Left ventricle myocardium superior (tissue), 1 donor: ENCODE results near the gene MAD1L1. TPM values are rescaled to one million over a fixed set of nuclear protein-coding genes. Genes with fewer than 3 reads are reported as not detected.

Source experiments
- ATAC-seq: fragments of 200-7000 bp; cut with Tn5 transposase; one replicate; pipeline ENCODE4 v1.9.1; 2020; ENCODE audit warnings: mild to moderate bottlenecking, moderate library complexity
- DNase-seq: peaks from one replicate; pipeline ENCODE4 v3.0.0-alpha.2; 2020
- intact Hi-C: fragments of 100-400 bp; cut with micrococcal nuclease; formaldehyde crosslinking; loops from one replicate; pipeline ENCODE4 v1.11.0; 2022
- total RNA-seq: library from RNA; stranded (reverse); fragmentation: NEBNext Ultra II Directional; extraction: Animal tissue kit (Norgen Biotek cat#: 25700); gene quantifications from one replicate; pipeline ENCODE4 v1.2.1, GENCODE V29; 2021
- donor health status: DM: no; HTN: yes; CAD: no; lungs with severe emphysema.

MAD1L1 gene
- total RNA-seq, 1 donor from 2014 or later: 19.1 TPM

DNA sequence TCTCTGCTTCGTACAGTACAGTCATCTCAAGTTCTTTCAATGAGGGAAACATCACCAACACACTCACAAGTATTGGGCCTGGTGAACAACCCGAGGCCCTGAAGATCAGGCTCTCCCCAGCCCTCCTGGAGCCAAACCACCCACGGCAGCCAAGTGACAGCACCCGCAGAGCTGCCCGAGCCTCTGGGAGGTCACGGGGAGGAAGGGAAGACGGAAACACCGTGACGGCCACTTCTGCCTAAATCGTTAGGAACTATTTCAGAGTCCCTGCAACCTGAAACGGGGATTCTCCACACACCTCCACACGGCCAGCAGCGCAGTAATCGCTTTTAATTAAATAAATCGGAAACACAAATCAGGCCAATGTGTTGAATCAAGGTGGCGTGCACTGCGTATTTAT lies 222.6 kb downstream of the MAD1L1 start:
- DNase-seq: peak; percentile 41
- ATAC-seq: peak; percentile 1
- intact Hi-C loops: no loop called here

DNA sequence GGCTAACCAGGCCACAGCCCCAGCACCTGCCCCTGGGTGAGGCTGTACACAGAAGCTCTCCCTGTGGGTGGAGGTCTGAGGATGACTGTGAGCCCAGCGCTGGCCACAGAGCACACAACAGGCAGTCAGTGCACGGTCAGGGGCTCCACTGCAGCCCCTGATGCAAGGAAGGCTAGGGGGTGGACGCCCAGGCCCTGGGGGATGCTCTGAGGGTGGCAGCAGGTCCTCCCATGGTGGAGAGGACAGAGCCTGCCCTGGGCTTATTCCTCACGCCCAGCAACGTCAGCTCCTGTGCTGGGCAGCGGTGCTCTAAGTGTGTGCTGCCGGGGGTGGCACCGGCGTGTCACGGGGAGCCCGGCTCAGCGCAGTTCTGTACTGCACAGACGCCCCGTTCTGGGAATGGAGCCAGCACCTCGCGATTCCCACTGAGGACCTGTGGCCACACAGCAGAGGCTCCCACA lies 223.2 kb downstream of the MAD1L1 start:
- intact Hi-C loops: no loop called here
- DNase-seq (peak; percentile 90), ATAC-seq (peak; percentile 89)

DNA sequence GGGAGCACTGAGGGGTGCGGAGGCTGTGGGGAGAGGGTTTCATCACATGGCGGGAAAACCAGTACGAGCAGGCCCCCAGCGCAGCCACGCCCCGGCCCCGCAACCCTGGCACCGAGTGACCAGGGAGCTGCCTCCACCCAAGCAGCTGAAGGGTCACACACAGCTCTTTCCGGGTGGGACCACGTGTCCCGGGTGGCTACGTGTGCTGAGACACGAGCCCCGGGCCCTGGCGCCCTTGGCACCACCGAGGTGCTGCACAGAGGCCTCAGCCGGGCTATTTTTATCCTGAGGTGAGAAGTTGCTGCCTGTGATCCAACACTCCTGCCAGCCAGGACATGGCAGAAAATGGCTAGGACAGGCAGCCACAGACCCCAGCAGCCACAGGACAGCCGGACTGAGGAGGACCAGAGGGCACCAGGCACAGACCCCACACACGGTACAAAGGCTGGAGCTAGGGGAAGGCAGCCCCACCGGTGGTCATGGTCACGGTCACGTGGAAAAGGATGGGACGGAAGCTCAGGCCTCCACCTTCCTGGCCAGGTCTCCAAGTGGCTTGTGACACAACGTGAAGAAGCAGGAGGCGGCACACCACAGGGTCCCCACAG lies 223.7 kb downstream of the MAD1L1 start:
- DNase-seq (peak; percentile 87), ATAC-seq (peak; percentile 89)
- intact Hi-C loops: no loop called here

DNA sequence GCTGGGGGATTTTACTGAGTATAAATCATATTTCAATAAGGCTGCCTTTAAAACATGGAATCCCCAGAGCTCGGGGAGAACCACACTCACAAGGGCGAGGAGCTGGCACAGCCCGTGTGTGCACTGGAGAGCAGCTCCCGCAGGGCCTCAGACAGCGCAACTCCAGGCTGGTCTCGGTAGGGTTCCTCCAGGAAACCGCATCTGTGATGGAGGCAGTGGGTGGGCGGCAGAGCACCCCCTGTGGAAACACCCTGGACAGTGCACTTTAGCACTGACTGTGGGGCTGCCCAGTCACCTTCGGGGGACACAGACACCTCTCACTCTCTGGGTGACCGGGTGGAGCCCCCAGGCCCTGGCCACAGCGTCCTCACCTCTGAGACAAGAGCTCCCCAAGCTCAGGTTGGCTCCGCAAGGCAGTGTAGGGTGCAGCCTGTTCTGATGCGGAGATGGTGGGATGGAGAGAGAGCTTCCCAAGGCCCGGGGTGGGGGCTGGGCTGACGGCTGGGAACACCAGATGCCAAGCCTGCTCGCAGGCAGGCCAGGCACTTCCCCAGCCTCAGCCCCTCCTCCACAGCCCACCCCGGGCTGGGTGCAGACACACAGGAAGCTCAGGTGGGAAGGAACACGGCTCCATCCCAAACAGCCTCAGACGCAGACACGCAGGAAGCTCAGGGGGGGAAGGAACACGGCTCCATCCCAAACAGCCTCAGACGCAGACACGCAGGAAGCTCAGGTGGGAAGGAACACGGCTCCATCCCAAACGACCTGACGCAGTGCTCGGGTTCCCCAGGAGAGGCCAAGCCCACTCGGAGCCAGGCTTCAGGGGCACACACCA lies 224.4 kb downstream of the MAD1L1 start:
- ATAC-seq: peak; percentile 2

DNA sequence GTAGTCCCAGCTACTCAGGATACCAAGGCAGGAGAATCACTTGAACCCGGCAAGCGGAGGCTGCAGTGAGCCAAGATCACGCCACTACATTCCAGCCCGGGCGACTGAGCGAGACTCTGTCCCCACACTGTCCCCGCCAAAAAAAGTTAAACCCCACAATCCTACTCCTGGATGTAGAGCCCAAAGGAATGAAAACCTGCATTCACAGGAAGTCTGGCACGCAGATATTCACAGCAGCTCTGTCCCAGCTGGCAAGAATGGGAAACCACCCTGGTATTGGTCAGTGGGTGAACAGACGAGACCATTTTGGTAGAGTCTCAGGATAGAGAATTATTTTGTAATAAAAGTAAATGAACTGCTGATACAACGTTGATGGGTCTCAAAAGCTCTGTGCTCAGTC lies 225.2 kb downstream of the MAD1L1 start:
- intact Hi-C loops: no loop called here
- peak; percentile 11 for DNase-seq
- no peak for ATAC-seq

More for the DNA sequence above, 224.4 kb downstream of the MAD1L1 start:
- intact Hi-C loops: no loop called here
- peak; percentile 35 for DNase-seq

DNA sequence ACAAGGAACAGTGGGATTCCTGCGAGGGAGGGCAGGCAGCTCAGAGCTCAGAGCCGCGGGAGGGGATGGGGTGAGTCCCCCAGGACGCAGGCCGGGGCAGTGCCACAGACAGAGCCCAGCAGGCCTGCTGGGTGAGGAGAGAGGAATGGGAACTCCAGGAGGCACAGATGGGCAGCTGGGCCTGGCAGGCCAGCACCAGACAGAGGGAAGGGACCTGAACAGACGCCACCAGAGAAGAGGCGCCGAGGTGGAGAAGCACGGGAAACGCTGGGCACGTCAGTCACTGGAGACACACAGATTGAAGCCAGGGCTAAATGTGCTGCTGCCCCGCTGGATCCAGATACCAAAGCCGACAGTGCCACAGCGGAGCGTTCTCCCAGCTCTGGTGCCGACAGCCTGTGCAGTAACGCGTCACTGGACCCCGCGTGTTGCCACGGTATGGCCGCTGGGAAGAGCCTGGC lies 225.8 kb downstream of the MAD1L1 start:
- intact Hi-C loops: no loop called here
- ATAC-seq (no peak), DNase-seq (peak; percentile 32)

DNA sequence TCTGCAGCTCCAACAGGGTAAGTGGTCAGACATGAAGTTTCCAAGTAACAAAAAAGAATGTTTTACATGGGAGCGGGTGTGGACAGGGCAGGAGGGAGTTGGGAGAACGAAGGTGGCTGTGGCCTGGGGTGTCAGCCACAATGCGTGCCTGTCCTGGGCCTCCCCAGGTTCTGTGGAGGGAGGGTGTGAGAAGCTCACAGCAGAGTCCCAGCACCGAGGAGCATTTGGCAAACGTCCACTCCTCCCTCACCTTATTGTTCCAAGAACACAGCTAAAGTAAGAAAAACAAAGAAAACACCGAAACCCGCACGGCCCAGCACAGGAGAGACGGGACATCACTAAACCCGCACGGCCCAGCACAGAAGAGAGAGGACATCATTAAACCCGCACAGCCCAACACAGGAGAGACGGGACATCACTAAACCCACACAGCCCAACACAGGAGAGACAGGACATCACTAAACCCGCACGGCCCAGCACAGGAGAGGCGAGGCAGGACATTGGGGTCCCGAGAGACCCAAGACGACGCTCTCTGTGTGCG lies 226.4 kb downstream of the MAD1L1 start:
- no peak for ATAC-seq
- intact Hi-C loops: no loop called here
- DNase-seq: peak; percentile 15

DNA sequence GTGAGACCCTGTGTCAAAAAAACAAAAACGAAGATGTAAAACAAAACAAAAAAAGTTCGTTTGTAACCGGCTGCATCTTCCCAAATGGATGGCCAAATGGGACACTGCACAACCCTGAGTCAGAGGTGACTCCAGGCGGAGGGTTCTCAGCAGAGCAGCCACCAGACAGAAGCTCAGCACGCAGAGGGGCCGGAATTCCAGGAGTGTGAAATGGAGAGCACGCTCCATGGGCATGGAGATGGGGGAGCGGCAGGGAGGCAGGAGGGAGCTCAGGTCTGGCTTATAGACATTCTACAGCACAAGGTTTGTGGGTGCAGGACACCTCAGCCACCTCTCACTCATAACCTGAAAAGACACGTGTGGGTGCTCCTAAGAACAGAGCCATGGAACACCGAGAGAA lies 227.0 kb downstream of the MAD1L1 start:
- DNase-seq (peak; percentile 9), ATAC-seq (no peak)
- intact Hi-C loops: no loop called here

DNA sequence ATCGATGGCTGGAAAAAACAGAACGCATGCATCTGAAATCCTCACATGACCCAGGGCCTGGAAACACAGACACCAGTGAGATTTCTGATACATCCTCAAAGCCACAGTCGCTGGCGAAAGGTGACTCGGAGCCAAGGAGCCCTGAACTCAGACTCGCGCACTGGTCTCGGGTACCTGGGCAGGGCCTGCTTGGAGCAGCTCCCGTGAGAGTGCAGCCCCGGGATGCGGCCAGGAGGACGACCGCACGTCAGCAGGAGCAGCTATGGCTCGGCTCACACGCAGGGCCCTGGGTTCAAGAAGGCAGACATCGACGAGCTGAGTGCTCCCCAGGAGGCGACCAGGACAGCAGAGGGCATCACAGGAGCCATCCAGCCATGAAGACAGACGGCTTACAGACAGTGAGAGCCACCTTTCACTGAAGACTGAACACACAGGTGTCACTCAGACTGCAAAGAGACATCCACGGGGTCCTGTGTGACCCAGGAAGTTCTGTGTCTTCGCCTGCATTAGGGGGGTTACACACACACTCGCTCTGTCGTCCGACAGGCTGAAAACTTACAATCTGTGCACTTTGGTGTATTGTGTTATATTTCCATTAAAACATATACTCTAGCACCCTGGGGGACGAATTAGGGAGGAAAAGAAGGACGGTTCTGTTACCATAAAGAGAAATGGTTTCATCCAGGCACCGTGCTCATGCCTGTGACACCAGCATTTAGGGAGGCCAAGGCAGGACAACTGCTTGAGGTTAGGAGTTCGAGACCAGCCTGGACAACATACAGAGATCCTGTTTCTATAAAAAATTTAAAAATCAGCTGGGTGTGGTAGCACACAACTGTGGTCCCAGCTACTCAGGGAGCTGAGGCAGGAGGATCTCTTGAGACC lies 227.7 kb downstream of the MAD1L1 start:
- ATAC-seq (no peak), DNase-seq (peak; percentile 18)
- intact Hi-C loops: no loop called here

DNA sequence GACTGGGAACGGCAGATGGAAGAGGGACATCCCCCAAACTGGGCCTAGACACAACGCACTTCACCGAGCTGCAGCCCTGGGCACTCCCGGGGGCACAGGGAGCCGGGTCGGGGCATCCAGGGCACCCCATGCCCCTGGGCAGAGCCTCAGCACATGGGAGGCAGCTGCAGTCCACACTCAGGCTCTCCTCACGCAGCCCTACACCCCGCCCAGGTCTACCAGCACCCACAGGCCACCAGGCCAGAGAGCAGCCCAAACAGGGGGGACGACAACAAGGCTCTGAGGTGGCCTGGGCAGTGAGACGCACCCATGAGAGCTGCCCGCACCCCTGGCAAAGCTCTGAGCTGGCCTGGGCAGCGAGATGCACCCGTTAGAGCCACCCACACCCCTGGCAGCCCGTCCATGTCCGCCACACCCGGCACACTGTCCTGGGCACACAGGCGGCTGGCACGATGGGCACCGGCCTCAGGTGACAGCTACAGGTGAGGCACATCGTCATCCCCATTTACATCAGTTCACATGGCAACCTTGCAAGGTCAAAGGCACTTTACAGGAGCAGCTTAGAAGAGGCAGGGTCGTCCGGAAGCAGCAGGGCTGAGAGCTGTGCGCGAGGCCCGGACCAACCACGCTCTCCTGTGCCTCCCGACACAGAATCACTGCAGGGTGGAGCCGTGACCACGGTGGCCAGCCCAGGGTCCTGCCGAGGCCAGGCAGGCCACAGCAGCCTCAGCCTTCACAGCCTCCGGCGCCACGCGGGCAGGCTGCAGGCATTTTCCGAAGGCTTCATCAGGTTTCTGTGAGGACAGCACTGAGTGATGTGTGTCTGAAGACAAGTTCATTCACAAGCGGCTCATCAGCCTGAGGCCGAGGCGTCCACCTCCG lies 228.6 kb downstream of the MAD1L1 start:
- ATAC-seq (no peak), DNase-seq (peak; percentile 29)
- intact Hi-C loops: no loop called here

DNA sequence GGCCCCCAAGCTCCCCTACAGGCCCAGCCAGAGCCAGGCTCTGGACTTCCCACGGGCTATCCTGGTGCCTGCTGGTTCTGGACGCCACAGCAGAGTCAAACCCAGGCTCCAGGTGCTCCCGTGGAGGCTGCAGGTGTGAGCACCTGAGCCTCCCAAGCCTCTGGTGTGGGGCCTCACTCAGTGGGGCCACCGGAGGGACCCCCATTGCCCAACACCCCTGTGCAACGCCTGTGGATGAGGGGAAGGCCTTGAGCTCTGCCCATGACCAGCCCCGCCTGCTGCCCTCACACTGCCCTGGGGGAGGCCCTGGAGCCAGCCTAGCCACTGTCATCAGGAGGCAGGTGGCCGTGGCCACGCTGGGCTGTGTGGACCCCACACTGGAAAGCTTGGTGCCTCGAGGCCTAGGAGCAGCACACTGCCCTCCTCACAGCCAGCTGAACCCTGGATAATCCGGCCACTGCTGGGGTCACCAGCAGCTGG lies 229.3 kb downstream of the MAD1L1 start:
- DNase-seq (no peak), ATAC-seq (no peak)
- intact Hi-C loops: no loop called here

DNA sequence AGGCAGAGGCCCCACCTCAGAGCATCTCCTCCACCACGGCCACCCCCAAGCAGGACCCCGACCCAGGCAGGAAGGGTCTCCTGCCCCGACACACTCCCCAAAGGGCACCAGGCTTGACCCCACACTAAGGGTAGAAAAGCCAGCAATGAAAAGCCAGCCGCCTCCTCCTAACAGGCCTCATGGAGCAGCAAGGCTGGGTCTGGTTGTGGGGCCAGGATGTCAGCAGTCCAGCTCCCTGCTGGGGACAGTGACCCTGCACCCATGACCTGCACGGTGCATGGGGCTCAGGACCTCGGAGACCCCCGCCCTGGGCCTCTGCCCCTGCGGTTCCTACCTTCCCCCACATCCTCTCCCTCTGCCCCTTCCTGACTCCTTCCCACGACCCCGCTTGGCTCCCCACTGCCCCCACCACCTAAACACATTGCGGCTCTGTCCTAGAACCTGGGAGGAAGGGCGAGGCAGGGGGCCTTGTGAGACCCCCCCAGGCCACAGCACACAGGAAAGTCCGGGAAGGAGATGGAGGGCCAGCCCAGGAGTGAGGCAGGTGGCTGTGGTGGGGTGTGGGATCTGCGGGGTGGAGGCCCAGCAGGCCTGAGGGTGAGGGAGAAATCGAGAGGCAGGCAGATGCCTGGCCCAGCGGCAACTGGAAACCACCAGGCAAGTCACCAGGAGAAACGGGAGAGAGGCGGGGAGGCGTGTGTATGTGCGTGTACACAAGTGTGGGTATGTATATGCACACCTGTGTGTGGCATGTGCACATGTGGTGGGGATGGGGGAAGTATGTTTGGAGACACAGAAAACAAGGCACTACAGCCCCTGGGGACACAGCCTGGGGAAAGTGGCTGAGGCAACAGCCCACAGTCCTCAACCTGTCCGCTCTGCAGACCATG lies 229.9 kb downstream of the MAD1L1 start:
- DNase-seq (peak; percentile 16), ATAC-seq (no peak)
- intact Hi-C loops: no loop called here

DNA sequence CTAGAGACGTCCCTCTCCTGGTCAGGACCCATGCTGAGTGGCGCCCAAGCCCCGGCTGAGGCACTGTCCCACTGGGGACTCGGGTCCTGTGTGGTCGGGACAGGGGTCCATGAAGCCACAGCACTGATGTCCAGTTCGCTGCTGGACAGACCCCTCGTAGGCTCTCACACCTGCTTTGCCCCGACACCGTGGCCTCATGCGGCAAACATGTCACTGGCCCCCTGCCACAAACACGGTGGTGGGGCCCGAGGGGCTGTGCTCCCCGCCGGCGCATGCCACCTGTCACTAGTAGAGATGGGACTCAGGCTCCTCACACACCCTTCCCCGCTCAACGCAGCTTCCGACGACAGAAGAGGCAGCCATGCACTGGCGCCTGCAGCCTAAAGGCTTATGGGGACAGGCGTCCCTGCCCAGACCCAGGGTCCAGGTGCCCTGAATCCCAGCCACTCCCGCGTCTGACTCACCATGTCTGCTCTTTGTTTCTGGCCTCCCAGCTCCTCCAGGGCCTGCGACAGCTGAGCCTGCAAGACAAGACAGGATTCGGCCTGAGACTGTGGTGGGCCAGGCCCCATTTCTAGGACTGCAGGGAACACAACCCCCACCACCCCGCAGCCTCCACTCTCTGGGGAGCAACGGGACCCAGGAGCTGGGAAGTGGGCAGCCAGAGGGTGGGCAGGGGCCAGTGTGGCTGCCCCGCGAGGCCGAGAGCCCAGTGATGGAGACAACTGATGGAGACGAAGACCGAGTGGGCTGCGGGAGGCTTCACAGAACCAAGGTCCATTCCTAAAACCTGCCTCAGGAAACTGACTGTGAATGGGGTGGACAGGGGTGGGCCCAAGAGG lies 230.9 kb downstream of the MAD1L1 start:
- ATAC-seq: no peak
- intact Hi-C loops: no loop called here
- peak; percentile 24 for DNase-seq

DNA sequence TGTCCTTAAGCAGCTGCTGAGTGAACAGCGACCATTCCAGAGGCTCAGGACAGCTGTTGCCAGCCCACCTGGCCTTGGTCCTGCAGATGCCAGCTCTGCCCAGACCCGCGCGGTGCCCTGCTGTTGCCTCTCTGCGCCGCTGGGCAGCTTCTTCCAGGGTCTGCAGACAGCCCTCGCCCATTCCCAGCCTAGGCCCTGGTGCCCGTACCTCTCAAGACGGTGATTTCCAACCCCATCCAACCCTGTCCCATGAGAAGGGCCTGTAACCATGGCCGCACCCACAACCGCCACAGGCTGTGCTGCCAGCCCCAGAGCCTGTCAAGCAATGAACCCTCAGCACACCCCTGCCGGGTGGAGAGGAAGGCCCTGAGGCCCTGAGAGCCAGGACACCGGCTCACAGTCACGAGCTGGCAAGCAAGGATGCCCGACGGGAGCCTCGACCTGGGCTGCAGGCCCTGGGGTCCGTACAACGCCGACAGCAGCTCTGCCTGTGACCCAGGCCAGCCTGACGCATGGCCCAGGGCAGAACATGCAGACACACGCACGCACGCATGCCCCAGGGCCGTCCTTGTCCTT lies 231.9 kb downstream of the MAD1L1 start:
- no peak for ATAC-seq
- intact Hi-C loops: no loop called here
- DNase-seq: peak; percentile 25

DNA sequence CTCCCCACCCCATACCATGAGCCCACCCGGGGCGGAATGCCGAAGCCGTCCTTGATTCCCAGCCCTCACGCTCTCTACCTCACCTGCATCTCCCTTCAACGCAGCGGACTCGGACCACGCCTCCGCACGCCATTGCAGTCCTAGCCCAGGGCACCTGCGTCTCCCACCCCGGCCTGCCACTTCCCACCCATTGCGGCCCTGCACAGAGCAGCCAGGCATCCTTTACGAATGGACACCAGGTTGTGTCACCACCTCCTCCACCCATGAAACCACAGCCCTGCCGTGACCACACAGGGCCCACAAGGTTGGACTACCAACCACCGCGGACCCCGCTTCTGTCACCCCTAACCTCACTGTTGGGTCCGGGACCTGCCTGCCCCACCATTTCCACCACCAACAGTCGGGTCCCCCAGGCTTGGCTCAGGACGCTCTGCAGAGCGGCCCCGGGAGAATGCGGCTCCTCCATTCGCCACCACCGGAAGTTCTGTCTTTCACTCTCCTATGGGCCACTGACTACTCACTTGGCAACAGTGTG lies 232.5 kb downstream of the MAD1L1 start:
- intact Hi-C loops: no loop called here
- DNase-seq (peak; percentile 24), ATAC-seq (no peak)
